NOMO-1 treated with DMSO at 0.1 percent for 48 hours (cell line): ENCODE results near the gene NDEL1.

Source experiments
- DNase-seq: peaks from one replicate; lab custom pipeline; 2025; ENCODE audit not compliant: unreplicated experiment; lab: John Stamatoyannopoulos, UW

The NDEL1 gene

DNA sequence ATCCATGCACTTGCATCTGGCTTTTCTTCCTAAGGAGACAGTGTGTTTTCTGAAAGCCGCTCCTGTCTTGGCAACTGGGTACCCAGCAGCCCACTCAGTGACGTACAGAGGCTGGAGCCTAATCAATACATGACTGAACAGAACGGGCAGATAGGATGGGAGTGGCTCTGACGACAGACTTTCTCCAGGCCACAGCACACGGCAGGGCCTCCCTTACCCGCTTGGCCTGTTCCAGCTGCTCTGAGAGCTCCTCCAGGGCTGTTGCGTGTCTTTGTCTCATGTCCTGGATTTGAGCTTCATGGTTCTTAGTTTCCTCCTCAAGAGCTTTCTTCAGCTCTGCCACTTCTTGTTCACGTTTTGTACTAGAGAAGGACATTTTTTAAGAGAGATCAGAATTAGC, 64.9 kb downstream of the NDEL1 start:
- no peak for DNase-seq

DNA sequence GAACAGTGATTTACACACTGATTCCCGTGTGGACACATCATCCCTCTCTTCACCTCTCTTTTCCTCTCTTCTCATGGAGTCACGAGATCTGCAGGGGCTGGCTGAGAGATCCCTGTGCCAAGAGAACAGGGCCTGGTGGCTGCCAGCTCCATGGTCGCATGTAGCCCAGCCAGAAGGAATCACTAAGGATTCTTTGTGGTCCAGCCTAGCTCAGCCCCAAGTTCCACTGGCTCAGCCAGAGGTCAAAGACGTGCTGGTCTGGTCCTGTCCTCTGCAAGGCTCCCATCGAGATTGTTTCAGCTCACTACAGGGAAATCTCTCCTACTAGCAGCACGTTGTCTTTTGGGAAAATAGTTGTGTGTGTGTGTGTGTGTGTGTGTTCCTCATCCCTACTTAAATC, 66.4 kb downstream of the NDEL1 start:
- no peak for DNase-seq

DNA sequence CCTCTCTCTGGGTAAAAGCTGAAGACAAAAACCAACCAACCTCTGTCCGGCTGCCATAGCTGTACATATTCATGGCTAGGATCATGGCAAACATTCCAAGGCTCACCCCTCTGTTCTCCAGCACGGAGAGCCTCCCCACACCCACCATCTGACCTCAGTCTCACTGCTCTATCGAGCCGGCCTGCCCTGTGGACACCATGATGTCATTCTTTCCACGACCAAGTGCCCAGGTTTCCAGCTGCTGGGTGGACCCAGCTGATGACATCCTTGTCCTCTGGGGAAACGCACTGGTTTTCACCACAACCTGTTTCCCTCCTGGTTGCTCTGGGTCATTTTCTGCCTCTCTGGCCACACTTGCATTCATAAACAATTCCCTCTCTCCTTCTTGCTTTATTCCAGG, 67.7 kb downstream of the NDEL1 start:
- no peak for DNase-seq

DNA sequence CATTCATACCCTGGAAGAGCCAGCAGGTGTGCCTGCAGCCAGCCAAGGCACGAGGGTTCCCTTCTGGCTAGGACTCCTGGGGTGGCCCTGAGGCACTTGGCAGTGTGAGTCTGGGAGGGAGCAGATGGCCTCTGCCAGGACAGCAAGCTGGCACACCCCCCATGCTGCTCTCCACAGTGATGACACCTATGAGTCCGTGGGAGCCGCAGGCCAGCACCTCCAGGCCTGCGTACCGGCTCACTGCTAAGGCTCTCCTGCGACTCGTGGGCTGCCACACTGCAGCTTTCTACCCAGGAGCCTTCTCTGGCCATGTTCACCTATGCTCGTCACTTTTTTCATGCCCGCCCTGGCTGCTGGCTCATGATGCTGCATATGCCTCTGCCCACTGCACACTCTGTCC, 68.1 kb downstream of the NDEL1 start:
- DNase-seq: no peak

DNA sequence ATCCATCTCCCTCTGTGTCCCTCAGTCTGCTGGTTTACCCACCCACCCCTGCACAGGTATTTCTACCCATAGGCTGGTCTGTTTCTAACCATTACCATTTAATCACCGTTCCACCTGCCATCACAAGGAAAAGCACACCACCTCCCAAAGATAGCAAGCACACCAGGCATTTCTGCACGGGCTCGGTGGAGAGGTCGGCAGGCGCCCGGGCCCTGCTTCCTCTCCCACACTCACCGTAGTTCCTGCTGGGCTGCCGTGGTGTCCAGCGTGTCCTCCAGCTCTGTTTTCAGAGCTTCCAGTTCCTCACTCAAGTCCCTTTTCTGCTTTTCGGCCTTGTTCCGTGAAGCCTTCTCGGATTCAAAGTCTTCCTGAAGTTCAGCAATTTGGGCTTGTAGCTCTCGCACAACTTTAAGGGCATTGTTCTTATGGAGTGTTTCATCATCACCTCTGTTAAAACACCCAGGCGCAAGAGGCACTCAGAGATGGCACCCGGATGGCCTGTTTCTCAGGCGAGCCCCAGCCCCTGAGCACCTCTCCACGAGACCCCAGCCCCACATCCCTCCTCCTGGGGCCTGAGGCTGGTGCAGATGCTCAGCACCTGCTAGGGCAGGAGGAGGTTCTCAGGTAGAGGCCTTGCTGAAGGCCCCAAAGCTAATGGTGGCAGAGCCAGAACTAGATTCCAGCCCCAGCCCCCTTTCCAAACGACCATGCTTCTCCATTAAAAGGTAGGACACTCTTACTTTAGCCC, 69.0 kb downstream of the NDEL1 start:
- DNase-seq: no peak

DNA sequence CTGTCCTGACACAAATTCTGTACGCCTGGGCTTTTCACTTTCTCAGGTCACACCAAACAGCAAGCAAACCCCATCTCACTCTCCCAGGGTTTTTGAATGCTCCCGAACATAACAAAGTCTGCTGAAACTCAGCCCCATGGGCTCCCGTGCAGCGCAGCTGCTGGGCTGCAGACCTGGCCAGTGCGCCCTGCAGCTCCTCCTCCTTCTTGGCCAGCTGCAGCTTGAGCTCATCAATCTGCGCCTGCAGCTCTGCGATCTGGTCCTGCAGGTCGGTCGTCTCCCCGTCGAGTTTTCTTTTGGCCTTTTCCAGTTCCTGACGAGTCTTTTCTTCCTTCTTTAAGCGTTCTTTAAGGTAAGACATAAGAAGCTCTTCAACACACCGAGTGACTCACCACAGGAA, 70.5 kb downstream of the NDEL1 start:
- DNase-seq: no peak

DNA sequence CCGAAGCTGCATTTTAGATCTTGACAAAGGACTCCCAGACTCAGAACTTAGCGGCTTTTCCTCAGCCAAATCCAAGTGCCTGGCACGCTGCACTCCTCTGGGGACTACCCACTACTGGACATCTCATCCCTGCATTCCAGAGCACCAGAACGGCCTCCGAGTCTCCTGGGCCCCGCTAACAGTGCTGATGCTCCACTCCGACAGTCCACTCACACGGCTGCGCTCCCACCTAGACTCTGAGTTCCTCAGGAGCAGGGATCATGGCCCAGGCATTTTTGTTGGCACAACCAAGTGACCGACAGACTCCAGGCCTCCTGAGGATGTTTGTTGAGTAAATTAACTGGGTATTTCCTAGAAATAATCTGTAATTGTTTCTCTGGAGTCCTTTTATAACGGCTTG, 79.1 kb downstream of the NDEL1 start:
- no peak for DNase-seq
